GM18498 (cell line): ENCODE results near the gene TGM1.
"Not testable (repeated sequence)": the region's sequence is repeated elsewhere in the genome, so short reads cannot be mapped to it uniquely, and the experiment has no call there.

Source experiments
- ATAC-seq: cut with Tn5 transposase; IDR thresholded peaks from one replicate; pipeline ENCODE4 v1.9.1; 2021; ENCODE audit warnings: mild to moderate bottlenecking, moderate library complexity; ENCODE audit not compliant: unreplicated experiment

The TGM1 gene

GRCh38 chr14:24255438-24255837, 7.5 kb downstream of the TGM1 start:
- no peak for ATAC-seq

DNA sequence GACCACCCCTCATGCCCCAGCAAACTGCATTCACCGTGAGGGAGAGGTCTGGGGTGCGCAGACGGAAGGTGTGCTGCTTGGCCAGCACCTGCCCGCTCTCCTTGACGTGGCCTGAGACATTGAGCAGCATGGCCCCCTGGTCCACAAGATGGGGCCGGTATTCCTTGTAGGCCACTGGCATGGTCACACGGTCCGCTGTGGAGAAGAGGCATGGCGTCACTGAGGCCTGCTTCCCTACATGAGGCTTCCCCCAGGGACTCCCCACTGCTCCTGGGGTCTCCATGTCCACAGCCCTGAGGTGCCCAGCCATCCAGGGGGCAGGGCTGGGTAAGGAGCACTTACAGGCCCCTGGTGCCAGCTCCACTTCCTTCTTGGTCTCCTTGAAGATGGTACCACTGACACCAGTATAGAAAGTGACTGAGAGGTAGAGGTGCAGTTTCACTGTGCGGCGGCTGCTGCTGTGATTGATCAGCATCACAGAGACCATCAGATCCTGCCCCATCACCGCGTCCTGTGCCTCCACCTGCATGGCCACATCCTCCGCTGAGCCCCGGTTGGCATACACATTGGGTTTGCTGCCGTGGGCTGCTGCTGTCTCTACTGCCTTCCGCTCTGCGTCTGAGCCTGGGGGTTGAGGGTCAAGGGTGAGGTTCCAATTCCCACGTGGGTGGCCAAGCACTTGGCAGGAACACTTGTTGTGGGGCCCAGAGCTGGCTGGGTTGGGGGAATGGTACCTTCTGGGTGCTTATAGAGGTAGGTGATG, 8.2 kb downstream of the TGM1 start:
- ATAC-seq = no peak

- ATAC-seq = no peak
These were observed 9.0 kb downstream of the TGM1 start for GRCh38 chr14:24253936-24254335.

DNA sequence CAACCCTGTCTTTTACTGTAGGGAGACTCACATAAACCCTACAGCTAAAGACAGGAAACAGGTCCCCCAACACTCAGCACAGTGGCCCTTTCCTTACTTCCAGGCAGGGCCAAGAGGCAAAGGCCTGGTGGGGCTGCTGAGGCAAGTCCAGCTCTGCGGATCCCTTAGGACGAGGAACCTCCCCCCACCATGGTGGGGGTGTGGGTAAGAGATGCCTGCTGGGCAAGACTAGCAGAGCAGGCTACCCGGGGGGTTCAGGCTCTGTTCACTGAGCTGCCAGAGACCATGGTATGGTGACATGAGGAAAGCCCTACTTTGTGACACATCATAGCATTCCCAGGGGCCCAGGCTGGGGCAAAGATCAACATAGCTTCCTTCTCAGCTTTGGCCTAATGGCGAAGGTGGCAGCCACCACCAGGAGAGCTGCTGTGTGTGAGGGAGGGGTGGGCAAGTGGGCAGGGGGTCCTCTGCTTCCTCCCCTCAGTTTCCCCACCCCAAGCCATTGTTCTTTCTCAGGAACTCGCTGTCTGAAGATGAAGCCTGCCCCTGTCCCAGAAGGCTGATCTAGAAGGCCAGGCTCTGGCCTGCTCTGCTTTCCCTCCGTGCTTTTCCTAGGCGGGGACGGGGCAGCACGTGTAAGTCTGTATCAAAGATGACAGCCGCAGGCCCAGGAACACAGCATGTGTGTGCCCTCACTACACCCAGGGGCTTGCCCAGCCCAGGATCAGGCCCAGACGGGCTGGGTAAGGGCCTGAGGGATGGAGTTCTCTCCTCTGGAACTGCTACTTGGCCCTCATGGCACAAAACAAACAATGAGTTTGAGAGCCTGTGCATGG, 10.5 kb downstream of the TGM1 start:
- no peak for ATAC-seq

DNA sequence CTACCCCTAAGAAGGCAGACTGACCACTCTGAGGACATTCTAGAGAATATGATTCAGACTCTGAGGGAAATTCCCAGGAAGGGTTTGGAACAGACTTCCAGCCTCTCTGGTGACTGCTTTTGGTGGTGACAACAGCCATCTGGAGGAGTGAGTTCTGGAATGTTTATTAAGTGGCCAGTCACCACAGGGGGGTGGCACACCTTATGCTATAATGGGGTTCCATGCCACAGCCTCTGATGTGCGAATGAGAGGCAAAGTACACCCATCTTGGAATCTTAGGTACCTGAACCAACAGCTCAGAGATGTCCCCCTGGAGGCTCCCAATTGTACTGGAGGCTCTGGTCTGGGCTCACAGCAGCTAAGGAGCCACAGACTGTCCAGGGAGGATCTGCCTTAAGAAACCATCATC, 11.1 kb downstream of the TGM1 start:
- ATAC-seq = no peak

- ATAC-seq = no peak
These were observed 12.6 kb downstream of the TGM1 start for GRCh38 chr14:24250354-24250753.

- no peak for ATAC-seq
These were observed 13.6 kb downstream of the TGM1 start for GRCh38 chr14:24249230-24250021.

- no peak for ATAC-seq
These were observed 15.6 kb downstream of the TGM1 start for GRCh38 chr14:24247422-24247821.

- peak; percentile 18 for ATAC-seq
These were observed 16.2 kb downstream of the TGM1 start for GRCh38 chr14:24246765-24247212.

DNA sequence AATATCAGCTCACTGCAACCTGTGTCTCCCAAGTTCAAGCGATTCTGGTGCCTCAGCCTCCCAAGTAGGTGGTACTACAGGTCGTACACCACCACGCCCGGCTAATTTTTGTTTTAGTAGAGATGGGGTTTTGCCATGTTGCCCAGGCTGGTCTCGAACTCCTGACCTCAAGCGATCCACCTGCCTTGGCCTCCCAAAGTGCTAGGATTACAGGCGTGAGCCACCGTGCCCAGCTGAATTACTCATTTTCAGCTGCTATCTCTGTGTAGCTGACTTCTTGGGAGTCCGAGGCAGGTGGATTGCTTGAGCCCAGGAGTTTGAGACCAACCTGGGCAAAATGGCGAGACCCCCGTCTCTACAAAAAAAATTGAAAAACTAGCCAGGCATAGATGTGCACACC, 17.6 kb downstream of the TGM1 start:
- not testable (repeated sequence) for ATAC-seq

GRCh38 chr14:24243336-24243836, 19.6 kb downstream of the TGM1 start:
- no peak for ATAC-seq

DNA sequence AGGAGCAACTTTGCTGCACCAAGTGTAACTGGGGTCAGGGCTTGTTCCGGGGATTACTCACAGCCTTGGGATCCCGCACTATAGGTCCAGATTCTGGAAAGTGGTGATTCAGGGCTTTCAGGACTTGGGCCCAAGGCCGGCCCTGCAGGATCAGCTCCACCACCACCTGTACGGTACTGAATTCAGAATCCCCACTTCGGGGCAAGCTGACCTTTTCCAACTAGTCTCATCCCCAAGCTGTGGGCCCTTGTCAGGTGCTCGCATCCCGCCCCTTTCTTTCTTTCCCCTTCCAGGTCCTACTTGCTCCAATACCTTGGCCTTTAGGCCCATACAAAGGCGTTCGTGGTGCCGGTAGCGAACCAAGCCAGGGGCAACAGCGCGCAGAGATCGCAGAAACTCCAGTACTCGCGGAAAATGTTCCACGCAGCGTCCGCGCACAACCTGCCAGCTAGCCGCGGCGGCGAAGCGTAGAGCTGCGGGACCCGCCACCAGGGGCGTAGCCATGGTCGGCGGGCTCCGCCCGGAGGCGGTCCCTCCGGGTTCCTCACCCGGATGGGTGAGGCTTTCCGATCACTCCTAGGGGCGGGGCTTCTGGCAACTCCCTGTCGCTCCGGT, 21.0 kb downstream of the TGM1 start:
- ATAC-seq = peak; percentile 84

GRCh38 chr14:24240110-24240918, 22.7 kb downstream of the TGM1 start:
- ATAC-seq = no peak

DNA sequence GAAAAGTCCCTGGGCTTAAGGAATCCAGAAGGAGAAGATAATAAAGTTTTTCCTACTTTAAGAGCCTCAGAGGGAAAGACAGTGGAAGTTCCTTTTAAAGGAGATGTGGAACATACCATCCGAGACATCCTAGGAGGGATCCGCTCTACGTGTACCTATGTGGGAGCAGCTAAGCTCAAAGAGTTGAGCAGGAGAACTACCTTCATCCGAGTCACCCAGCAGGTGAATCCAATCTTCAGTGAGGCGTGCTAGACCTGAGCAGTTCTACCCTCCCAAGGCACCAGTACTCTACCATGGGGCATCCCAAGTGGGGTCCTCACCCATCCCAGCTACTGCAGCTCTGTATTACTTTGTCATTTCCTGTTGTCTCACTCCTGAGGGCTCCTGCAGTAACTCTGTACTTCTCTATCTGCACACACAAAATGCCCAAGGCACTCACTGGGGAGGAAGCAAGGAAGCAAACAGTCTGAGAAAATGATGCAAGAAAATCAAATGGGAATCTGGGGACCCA, 24.4 kb downstream of the TGM1 start:
- no peak for ATAC-seq

DNA sequence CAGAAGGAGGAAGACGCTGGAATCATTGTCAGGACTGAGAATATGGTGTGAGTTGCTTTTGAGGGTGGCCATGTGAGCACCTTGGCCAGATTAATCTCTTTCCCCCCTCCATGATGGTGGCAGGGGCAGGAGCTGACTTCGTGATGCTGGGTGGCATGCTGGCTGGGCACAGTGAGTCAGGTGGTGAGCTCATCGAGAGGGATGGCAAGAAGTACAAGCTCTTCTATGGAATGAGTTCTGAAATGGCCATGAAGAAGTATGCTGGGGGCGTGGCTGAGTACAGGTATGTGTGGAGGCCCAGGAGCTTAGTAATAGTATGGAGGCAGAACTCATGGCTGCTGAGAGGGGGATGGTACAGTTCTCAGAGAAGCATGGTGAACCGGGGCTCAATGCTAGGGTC, 24.9 kb downstream of the TGM1 start:
- no peak for ATAC-seq

GRCh38 chr14:24237463-24237955, 25.5 kb downstream of the TGM1 start:
- no peak for ATAC-seq

DNA sequence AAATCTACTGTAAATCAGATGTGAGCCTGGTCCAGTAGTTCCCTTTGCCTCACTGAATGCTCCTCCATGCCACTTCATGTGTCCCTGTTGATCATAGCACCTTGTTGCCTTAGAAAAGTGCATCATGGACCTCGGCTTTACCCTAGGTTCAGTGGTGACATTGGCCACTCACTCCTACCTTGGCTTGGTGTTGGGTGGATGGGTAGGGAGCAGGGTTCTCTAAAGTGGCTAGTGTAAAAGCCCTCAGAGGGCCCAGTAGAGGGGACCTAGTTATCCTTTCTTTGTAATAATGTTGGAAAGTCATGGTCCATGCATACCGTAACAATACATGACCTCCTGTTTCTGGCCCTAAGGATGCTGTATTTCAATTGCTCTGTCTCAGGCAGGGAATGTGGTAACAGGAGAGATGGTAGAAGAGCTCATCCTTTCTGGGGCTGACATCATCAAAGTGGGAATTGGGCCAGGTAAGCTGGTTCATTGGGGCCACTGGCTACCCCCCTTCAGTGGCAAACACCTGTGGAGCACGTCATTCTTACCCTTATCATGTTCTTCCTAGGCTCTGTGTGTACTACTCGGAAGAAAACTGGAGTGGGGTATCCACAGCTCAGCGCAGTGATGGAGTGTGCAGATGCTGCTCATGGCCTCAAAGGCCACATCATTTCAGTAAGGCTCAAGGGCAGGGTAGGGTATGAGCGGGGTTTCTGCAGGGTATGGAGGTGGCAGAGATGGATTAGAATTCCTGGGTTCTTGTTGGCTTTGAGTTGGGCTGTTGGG, 26.1 kb downstream of the TGM1 start:
- ATAC-seq = no peak

- ATAC-seq = no peak
These were observed 26.9 kb downstream of the TGM1 start for GRCh38 chr14:24235804-24236688.
